Measurements from ENCODE around the gene ANKRD11.

DNA sequence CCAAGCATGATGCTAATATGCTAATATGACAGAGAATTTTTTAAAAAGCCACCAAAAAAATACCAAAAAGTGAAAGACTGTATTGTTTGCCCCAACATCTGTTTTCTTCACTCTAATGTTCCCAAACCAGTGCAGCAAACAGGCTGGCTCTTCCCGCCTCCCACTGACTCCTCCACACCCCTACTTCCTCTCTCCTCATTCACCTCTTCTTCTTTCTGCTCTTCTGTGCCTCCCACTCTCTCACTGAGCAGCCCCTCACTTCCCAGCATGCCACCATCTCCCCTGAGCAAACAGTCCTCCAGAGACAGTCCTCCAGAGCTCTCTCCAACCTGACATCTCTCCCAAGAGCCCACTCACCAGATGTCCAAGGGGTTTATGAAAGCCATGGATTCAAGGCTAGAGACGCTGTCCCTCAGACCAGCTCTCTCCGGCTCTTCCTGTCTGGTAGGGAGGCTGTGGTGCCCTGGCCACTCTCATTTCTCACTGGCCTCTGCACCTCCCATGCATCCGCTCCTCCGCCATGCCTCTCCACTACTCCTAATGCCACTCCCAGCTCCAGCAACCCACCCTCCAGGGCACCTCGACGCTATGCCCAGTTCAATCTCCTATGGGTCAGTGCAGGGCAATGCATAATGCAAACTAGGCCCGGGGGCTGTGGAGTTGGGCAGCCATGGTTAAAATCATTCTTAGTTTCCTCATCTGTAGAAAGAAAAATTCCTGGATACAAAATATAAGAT is 52.9 kb downstream of the ANKRD11 start:
- TF ChIP-seq, protein P1, sequence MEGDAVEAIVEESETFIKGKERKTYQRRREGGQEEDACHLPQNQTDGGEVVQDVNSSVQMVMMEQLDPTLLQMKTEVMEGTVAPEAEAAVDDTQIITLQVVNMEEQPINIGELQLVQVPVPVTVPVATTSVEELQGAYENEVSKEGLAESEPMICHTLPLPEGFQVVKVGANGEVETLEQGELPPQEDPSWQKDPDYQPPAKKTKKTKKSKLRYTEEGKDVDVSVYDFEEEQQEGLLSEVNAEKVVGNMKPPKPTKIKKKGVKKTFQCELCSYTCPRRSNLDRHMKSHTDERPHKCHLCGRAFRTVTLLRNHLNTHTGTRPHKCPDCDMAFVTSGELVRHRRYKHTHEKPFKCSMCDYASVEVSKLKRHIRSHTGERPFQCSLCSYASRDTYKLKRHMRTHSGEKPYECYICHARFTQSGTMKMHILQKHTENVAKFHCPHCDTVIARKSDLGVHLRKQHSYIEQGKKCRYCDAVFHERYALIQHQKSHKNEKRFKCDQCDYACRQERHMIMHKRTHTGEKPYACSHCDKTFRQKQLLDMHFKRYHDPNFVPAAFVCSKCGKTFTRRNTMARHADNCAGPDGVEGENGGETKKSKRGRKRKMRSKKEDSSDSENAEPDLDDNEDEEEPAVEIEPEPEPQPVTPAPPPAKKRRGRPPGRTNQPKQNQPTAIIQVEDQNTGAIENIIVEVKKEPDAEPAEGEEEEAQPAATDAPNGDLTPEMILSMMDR (optimal IDR thresholded peaks at IDR 0.05 in 1 of 3, IDR thresholded peaks at IDR 0.05 in 1 of 3, conservative IDR thresholded peaks at IDR 0.05 in 1 of 3; ENCODE audit: extremely low read depth in 1 of 3, insufficient read depth in 2 of 3, low read length in 3 of 3): no peak
- no peak for TF ChIP-seq EZH2 (IDR thresholded peaks at IDR 0.05; ENCODE audit: low read length)
